ENCODE results near the gene POPDC2. TPM values are rescaled to one million over a fixed set of nuclear protein-coding genes. Genes with fewer than 3 reads are reported as not detected.
A peak's percentile ranks its signal among the peaks of the same experiment; 100 is the strongest.

The POPDC2 gene
- total RNA-seq, 1 experiment from 2014 or later, result 0.10 TPM

DNA sequence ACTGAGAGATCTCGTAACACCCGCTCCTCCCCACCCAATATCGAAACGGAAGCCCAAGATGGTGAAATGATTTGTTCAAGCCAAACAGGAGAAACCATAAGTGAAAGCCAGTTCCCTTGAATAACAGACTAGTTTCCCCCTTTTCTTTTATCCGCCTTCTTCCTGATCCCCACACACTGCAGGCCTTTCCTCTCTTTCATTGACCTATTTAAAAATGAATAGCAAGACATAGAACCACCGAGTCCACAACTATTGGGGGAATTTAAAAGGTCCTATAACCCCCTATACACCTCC lies 17.2 kb upstream of the POPDC2 start:
- DNase-seq, result no peak
- peaks cover 10% of the 10 kb centered on the region for H3K4me1 ChIP-seq
- peak overlapping the region; percentile 82 for H3K27ac ChIP-seq
- no peaks in the 10 kb centered on the region for H3K27me3 ChIP-seq
- no peaks in the 10 kb centered on the region for H3K9me3 ChIP-seq (replicated peaks)
- peak overlapping the region; percentile 72 for H3K4me3 ChIP-seq
- peaks cover 15% of the 10 kb centered on the region for H3K36me3 ChIP-seq

DNA sequence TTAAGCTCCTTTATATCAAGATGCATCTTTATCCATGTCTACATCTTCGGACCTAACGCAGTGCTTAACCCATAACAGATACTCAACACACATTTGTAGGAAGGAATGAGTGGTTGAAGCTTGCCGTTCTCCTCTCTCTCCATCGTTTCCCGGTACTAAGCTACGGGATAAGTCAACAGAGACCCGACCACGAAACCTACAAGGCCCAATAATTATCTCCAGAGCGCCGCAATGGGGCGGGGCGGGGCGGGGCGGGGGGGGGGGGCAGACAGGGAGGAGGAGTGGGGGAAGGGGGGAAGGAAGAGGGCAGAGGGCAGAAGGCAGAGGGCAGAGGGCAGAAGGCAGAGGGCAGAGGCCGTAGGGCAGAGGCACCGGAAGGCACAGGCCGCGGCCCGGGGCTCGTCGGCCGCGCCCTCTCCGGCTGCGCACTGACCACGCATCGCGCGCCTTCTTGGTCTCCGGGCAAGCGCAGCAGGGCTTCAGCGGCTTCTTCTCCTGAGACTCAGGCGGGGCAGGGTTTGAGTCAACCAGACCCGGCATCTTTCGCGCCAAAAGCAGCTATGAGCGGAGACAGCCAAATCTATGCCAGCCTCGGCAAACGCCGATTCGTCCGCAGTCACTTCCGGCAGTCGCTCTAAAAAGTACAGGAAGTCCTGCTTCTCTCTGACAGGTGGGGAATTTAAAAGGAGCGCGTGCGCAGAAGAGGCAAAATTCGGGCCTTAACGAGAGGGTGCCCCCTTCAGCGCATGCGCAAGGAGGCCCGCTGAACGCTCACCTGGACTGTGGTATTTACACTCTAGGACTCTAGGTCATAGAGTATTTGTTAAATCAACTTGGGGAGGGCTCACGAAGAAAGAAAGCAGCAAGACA lies 16.6 kb upstream of the POPDC2 start, which contains the start of gene COX17:
COX17 (minus strand) TSS at position 636 of the 870 bp plus-strand sequence; CDS start at position 540, 96 bp downstream.
- DNase-seq, result peak; percentile 96 to 98
- peak within 1 kb of the TSS; percentile 82 for H3K27ac ChIP-seq
- peak within 1 kb of the TSS; percentile 72 for H3K4me3 ChIP-seq
- H3K36me3 ChIP-seq, result peaks cover 16% of the 10 kb centered on the region
- peaks cover 10% of the 10 kb centered on the region for H3K4me1 ChIP-seq
- H3K27me3 ChIP-seq, result no peaks in the 10 kb centered on the region
- no peaks in the 10 kb centered on the region for H3K9me3 ChIP-seq (replicated peaks)

GRCh38 chr3:119676020-119676419 lies 15.6 kb upstream of the POPDC2 start:
- peak overlapping the region; percentile 82 for H3K27ac ChIP-seq

GRCh38 chr3:119675188-119675874 lies 14.9 kb upstream of the POPDC2 start:
- no peaks in the 10 kb centered on the region for H3K9me3 ChIP-seq (replicated peaks)
- H3K27ac ChIP-seq, result no peak overlapping the region

More at GRCh38 chr3:119676020-119676419, 15.6 kb upstream of the POPDC2 start:
- Histone ChIP-seq H3K36me3 (peaks cover 16% of the 10 kb centered on the region), H3K4me3 (peak overlapping the region; percentile 72), H3K27me3 (no peaks in the 10 kb centered on the region), H3K4me1 (peaks cover 10% of the 10 kb centered on the region), H3K9me3 (replicated peaks) (no peaks in the 10 kb centered on the region)
- DNase-seq, result peak in 1 of 2 experiments; percentile 13

DNA sequence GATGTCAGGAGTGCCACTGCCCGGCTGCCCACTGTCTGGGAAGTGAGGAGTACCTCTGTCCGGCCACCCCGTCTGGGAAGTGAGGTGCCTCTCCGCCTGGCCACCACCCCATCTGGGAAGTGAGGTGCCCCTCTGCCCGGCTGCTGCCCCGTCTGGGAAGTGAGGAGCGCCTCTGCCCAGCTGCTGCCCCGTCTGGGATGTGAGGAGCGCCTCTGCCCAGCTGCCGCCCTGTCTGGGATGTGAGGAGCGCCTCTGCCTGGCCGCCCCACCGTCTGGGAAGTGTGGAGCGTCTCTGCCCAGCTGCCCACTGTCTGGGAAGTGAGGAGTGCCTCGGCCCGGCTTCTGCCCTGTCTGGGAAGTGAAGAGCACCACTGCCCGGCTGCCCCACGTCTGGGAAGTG lies 13.5 kb upstream of the POPDC2 start:
- Histone ChIP-seq H3K4me3 (no peak overlapping the region), H3K36me3 (peaks cover 22% of the 10 kb centered on the region), H3K4me1 (peaks cover 10% of the 10 kb centered on the region), H3K9me3 (replicated peaks) (no peaks in the 10 kb centered on the region), H3K27ac (no peak overlapping the region), H3K27me3 (no peaks in the 10 kb centered on the region)
- no peak for DNase-seq

More at GRCh38 chr3:119675188-119675874, 14.9 kb upstream of the POPDC2 start:
- DNase-seq, result no peak
- no peaks in the 10 kb centered on the region for H3K27me3 ChIP-seq
- peaks cover 16% of the 10 kb centered on the region for H3K36me3 ChIP-seq
- peaks cover 10% of the 10 kb centered on the region for H3K4me1 ChIP-seq
- H3K4me3 ChIP-seq, result peak overlapping the region; percentile 72

DNA sequence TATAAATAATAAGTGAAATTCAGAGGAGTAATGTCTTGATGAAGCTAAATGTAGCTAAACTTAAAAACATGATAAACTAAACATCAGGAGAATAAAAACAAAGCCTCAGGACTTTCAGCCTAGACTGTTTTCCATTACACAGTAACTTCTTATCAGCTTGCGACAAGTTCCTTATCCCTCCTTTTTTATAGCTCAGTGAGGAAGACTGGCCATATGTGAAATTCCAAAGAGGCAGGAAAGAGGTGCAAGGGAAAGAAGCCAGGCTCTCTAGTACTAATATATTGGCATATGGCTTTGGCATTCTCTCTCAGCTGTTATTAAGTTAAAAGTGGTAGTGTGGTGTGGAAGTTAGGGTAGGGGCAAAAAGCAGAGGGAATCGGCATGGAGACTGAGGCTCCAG lies 12.4 kb upstream of the POPDC2 start:
- Histone ChIP-seq H3K4me1 (peaks cover 9% of the 10 kb centered on the region), H3K27me3 (no peaks in the 10 kb centered on the region), H3K36me3 (peaks cover 22% of the 10 kb centered on the region), H3K27ac (no peak overlapping the region), H3K9me3 (replicated peaks) (no peaks in the 10 kb centered on the region), H3K4me3 (no peak overlapping the region)
- no peak for DNase-seq

DNA sequence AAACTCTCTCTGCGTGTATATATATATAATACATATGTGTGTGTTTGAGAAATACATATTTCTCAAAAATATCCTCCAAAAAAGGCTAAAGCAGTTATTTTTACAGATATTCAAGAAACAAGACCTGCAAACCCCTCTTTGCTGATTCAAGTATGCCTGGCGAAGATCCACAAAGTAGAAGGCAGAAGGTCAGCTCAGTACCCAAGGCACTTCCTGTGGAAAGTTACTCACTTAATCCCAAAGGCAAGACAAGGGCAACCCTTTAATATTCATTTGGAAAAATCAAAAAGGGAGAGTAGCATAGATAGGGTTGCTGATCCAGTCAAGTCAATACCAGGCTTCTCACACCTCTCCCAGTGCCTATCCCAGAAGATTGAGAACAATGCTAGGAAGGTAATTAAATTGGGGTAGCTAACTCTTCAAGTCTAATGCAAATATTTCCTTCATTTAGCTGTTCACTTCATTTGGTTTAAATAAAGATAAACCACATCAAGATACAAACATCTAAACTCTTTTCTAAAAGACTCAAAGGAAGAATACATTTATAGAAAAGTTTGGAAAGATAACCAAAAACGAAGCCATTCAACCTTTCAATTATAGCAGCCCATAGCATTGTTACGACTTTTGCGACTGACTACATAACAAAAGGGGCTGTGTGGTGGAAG lies 9.6 kb upstream of the POPDC2 start:
- peaks cover 5% of the 10 kb centered on the region; the same call in 1 of the 2 replicates for H3K4me1 ChIP-seq
- no peaks in the 10 kb centered on the region for H3K27me3 ChIP-seq
- H3K36me3 ChIP-seq, result peaks cover 20% of the 10 kb centered on the region
- H3K9me3 ChIP-seq (replicated peaks), result no peaks in the 10 kb centered on the region
- DNase-seq, result no peak
- no peak overlapping the region for H3K27ac ChIP-seq
- no peak overlapping the region for H3K4me3 ChIP-seq

- no peak overlapping the region for H3K4me3 ChIP-seq
- H3K27me3 ChIP-seq, result no peaks in the 10 kb centered on the region
- no peak overlapping the region for H3K27ac ChIP-seq
- no peaks in the 10 kb centered on the region for H3K9me3 ChIP-seq (replicated peaks)
- H3K4me1 ChIP-seq, result peaks cover 20% of the 10 kb centered on the region
- H3K36me3 ChIP-seq, result peaks cover 6% of the 10 kb centered on the region; the same call in 1 of the 2 replicates
- DNase-seq, result no peak
Observed at GRCh38 chr3:119665954-119666559, 5.7 kb upstream of the POPDC2 start.

DNA sequence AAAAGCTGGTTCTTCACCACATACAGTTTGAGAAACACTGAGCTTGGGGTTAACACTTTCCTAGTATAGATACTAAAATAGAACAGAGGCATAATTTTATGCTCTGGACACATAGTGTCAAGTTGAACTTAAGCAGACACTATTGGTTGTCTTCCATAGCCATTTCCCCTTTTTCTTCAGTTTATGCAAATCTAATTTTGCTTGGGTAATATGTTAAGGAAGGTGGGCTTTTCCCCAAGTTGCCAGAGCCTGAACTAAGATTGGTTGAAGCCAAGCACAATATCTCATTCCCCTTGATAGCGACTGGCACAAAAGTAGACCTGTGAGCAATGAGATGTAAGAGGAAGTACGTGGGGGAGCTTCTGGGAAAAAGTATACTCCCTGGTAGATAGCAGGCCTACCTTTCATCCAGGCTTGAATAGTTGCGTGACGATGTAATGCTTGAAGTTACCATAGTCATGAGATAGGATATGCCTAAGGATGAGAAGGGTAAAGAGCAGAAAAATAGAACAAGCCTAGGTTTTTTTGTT lies 4.5 kb upstream of the POPDC2 start:
- Histone ChIP-seq H3K4me3 (no peak overlapping the region), H3K27ac (no peak overlapping the region), H3K36me3 (peaks cover 6% of the 10 kb centered on the region; the same call in 1 of the 2 replicates), H3K9me3 (replicated peaks) (no peaks in the 10 kb centered on the region), H3K4me1 (peaks cover 20% of the 10 kb centered on the region), H3K27me3 (no peaks in the 10 kb centered on the region)
- DNase-seq, result peak; percentile 29 to 34

GRCh38 chr3:119664370-119664769 lies 4.0 kb upstream of the POPDC2 start:
- no peak for DNase-seq
- peaks cover 20% of the 10 kb centered on the region for H3K4me1 ChIP-seq
- no peaks in the 10 kb centered on the region for H3K27me3 ChIP-seq
- H3K4me3 ChIP-seq, result no peak overlapping the region
- no peak overlapping the region for H3K27ac ChIP-seq
- H3K9me3 ChIP-seq (replicated peaks), result no peaks in the 10 kb centered on the region
- H3K36me3 ChIP-seq, result peaks cover 2% of the 10 kb centered on the region; the same call in 1 of the 2 replicates

GRCh38 chr3:119663885-119664284 lies 3.5 kb upstream of the POPDC2 start:
- Histone ChIP-seq H3K27me3 (no peaks in the 10 kb centered on the region), H3K9me3 (replicated peaks) (no peaks in the 10 kb centered on the region), H3K4me1 (peaks cover 20% of the 10 kb centered on the region), H3K4me3 (no peak overlapping the region), H3K36me3 (no peaks in the 10 kb centered on the region), H3K27ac (no peak overlapping the region)
- DNase-seq, result no peak

DNA sequence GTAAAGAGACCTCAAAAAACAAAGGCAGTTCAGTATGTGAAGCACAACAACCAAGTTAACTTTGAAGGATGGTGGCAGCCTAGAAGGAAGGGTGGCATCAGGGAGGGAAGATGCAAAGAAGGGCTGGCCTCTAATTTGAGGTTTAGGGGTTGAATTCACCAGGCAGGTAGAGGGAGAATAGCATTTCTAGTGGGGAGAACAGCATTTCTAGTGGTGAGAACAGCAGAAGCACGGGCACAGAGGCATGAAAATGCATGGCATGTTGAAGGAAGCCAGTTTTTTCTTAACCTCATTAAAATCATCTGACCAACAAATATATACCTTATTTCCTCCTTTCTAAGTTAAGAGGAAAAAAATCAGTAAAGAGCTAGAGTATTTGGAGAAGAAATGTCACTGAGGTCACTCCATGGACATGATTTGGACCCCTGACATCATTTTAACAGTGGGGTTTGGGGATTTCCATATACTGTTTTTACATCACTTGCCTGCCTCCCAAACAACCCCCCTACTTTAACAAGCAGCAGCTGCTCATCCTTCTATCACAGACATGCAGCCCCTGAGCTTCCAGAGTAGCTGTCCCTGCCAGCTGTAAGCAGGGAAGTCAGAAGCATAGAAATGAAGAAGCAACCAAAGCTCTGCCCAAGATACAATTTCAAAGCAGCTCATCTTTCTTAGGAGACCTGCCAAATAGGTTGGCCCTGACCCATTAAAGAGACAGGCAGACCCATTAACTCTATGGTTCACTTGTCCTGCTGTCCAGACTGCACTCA lies 2.4 kb upstream of the POPDC2 start:
- H3K9me3 ChIP-seq (replicated peaks), result no peaks in the 10 kb centered on the region
- H3K27me3 ChIP-seq, result no peaks in the 10 kb centered on the region
- peaks cover 20% of the 10 kb centered on the region for H3K4me1 ChIP-seq
- no peaks in the 10 kb centered on the region for H3K36me3 ChIP-seq
- no peak overlapping the region for H3K27ac ChIP-seq
- H3K4me3 ChIP-seq, result no peak overlapping the region
- DNase-seq, result peak; percentile 45 to 68

GRCh38 chr3:119659606-119660291 lies 640 bp downstream of the POPDC2 start:
- Histone ChIP-seq H3K4me3 (no peak overlapping the region), H3K9me3 (replicated peaks) (no peaks in the 10 kb centered on the region), H3K27ac (no peak overlapping the region), H3K36me3 (no peaks in the 10 kb centered on the region), H3K4me1 (peaks cover 12% of the 10 kb centered on the region), H3K27me3 (no peaks in the 10 kb centered on the region)
- DNase-seq, result no peak

All from SJCRH30 (cell line).